NCI-H1092 treated with DMSO at 0.1 percent for 48 hours (cell line): ENCODE results near the gene PMF1.
A peak's percentile ranks its signal among the peaks of the same experiment; 100 is the strongest.

Source experiments
- DNase-seq: peaks from one replicate; lab custom pipeline; 2025; lab: John Stamatoyannopoulos, UW

PMF1 gene

DNA sequence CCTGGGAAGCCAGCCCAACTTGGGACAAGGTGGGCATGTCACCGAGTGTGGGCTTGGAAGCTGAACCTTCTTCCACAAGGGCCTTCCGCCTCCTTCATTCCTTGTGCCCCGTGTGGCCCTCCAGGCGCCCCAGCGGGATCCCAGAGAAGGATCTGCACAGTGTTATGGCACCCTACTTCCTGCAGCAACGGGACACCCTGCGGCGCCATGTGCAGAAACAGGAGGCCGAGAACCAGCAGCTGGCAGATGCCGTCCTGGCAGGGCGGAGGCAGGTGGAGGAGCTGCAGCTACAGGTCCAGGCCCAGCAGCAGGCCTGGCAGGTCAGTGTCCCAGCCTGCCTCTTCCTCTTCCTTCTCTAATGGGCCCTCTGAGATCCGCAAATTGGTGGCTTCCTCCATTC lies 23.4 kb downstream of the PMF1 start:
- DNase-seq: no peak

DNA sequence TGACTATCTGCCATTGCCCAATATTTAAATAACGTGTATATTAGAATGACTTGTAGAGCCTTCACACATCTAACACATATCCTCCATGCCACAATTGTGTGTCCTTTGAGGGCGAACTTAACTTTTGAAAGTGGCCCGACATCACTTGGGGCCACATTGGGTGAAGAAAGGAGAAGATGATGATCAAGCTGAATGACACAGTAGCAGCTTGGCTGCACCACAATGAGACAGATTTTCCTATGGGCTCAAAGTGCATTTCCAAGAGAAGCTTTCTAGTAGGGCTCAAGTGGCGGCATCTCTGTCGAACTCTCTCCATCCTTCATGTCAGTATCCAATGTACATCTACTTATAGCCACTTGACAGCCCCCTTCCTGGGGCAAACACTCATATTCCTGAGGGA lies 25.4 kb downstream of the PMF1 start:
- DNase-seq: no peak

GRCh38 chr1:156241311-156241811 lies 28.6 kb downstream of the PMF1 start:
- no peak for DNase-seq

DNA sequence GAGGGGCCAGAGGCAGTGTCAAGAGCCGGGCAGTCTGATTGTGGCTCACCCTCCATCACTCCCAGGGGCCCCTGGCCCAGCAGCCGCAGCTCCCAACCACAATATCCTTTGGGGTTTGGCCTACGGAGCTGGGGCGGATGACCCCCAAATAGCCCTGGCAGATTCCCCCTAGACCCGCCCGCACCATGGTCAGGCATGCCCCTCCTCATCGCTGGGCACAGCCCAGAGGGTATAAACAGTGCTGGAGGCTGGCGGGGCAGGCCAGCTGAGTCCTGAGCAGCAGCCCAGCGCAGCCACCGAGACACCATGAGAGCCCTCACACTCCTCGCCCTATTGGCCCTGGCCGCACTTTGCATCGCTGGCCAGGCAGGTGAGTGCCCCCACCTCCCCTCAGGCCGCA lies 29.1 kb downstream of the PMF1 start, which contains the start of gene BGLAP:
Gene BGLAP (plus strand): TSS at position 259 of the 400 bp plus-strand sequence. CDS start 48 bp downstream, at position 307.
- no peak for DNase-seq

DNA sequence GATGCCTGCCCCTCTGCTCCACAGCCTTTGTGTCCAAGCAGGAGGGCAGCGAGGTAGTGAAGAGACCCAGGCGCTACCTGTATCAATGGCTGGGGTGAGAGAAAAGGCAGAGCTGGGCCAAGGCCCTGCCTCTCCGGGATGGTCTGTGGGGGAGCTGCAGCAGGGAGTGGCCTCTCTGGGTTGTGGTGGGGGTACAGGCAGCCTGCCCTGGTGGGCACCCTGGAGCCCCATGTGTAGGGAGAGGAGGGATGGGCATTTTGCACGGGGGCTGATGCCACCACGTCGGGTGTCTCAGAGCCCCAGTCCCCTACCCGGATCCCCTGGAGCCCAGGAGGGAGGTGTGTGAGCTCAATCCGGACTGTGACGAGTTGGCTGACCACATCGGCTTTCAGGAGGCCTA lies 29.9 kb downstream of the PMF1 start:
- no peak for DNase-seq

GRCh38 chr1:156244126-156244525 lies 31.3 kb downstream of the PMF1 start:
- no peak for DNase-seq

DNA sequence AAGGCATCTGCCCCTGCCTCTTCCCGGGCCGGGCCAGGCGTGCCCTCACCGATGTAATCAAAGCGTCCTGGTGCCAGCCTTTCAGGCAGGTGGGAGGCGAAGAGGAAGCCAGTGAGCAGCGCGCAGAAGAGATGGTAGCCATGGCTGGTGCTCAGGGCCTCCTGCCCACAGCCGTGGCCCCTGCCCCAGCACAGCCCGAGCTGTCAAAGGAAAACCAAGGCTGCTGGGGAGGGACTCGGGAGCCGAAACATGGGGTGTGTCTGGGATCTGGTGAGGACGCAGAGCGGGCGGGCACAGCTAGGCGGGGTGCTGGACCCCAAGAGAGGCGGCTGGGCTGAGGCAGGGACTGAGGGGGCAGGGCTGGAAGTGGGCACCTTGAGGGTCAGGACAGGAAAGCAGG lies 31.9 kb downstream of the PMF1 start:
- DNase-seq: no peak

- peak; percentile 55 for DNase-seq
Observed at GRCh38 chr1:156245451-156246232, 32.8 kb downstream of the PMF1 start.

DNA sequence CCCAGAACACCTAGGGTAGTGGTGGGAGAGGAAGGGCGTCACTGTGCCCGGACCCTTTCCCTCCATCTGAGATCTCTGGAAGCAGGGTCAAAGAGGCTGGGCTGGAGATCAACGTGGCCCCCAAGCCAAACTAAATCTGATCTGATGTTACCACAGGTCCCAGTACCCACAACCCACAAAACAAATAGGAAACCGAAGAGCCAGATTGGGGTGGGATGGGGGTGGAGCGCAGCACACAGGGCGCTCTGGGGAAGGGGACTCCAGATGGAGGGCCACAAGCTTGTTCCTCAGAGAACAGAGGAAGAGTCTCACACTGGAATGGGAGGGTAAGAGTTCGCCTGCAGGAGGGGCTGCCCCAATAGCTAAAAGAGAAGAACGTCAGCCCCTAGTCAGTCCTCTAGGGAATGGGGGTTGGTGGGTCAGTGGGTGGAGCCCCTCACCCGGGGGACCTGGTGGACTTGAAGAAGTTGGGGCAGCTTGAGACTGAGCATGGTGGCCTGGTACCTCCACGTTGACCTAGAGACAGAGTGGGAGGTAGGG lies 33.5 kb downstream of the PMF1 start:
- DNase-seq: no peak

DNA sequence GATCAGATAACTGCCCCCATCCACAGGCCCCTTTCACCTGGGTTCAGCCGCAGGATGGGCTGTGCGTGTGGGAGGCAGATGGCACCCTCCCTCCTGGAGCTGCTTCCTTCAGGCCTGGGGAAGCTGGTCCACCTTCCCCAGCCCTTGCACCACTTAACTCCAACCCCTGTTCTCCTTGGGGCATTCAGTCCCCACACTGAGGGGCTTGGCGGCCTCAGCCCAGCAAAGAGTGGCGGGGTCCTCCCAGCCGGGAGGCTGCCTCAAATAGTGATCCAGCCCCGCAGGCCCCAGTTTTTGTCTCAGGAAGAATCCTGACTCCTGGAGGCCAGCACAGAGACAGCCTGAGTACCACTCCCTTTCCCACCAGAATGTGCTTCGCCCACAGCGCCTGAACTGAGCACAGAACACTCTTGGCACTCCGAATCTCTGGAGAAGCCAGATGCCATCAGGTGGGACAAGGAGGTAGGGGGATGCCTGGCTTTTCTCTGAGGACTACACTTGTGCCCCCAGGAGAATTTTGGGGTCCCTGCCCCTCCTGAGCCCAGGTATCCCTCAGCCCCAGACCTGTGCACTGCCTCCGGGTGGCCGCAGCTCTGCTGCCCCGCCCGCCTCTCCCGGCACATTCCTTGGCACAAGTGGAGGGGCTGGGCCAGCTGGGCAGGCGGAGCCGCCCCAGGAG lies 34.1 kb downstream of the PMF1 start:
- no peak for DNase-seq

DNA sequence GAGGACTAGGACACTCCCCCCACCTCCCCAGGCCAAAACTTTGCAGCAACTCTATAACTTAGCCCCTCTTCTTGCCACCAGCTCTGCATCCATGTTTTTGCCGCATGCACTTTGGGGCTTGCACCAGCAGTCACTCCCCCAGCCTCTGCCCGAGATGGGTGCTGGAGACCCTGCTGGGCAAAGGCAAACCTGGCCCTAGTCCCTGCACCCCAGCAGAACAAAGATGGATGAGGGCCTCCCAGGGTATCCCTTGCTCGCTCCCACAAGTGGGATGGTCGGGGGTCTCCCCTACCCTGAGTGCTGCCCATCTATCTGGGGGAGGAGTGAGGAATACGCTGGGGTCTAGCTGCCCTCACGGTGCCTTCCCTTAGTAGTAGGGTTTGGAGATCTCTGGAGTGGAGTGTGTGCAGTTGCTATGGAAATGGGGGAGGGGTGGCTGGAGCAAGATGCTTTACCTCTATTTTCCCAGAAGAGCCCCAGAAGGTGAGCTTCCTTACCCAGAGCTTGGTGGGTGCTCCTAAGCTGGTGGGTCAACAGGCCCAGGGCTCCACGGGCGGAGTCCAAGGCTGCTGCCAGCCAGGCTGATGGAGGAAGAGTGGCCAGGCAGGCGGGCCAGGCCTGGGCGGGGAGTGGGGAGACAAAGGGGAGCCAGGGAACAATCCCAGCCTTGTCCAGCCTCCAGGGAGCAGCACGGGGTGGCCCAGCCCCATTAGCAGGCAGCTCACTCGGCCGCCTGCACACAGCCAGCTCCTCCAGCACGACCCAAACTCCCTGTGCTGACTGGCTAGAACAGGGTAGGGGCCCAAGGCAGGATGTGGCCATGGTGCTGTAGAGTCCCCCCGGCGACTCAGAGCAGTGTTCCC lies 34.9 kb downstream of the PMF1 start, which contains the start of gene PAQR6:
Gene PAQR6 (minus strand): TSS at position 597 of the 863 bp plus-strand sequence. CDS start 1,325 bp downstream, outside the sequence.
- DNase-seq: no peak

DNA sequence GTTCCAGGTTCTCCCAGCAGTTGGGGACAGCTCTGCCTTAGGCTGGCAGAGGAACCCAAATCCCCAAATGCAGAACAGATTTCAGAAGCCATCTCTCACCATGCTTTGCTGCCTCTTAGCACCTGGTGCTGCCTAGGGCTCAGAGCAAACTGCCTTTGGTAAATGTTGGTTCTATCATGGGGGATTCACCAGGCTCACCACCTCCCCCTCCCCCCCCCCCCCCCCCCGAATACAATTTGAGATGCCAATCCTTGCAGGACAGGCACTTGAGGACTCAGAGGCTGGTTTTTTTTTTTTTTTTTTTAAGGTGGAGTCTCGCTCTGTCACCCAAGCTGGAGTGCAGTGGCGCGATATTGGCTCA lies 35.5 kb downstream of the PMF1 start:
- no peak for DNase-seq

DNA sequence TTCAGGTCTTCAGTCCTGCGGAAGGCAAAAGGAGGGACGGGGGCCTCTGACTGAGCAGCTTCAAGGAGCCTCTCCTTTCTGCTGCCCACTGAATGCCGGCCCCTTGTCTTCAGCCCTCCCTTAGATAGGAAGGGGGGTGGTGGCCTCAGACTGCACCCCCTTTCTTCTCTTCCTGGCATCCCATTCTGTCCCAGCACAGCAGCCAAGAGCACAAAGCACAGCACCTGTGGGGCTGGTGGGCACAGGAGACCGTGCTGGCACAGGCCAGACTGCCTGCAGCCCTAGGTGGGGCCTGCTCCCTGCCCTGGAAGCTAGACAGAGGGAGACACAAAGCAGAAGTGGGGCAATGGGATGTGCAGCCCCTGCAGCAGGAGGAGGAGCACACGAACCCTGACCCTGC lies 36.8 kb downstream of the PMF1 start:
- no peak for DNase-seq

DNA sequence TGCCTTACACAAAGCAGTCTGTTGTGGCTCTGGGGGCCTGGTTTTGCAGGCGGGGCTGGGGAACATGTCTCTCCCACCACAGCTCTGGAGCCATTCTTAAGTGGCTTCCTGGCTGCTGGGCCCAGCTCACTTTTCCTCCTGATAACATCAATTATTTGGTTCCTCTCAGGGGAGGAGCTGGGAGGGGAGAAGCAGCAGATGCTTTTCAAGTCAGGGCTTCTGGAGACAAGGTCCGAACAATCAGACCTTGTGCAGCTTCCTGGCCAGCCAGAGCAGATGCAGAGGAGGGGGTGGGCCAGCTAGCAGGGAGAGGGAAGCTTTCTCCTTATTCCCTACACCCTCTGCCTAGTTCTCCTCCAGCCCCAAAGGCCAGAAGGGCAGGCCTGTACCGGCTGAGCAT lies 38.7 kb downstream of the PMF1 start:
- no peak for DNase-seq

DNA sequence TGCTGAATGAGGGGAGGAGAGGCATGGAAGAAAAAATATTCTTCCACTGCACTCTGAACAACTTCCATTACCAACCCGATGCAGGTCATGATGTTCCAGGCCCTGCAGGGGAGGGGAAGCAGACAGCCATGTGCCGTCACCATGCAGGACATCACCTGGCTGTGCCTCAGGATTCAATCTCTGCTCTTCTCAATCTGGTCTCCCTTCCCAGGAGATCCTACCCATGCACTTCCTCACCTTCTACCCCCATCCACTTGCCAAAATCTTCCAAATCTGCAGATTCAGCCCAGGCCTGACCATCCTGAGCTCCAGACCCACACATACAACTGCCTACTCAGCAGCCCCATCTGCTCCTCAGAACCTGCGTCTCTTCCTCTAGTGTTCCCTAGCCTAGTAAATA lies 40.8 kb downstream of the PMF1 start:
- DNase-seq: no peak

GRCh38 chr1:156257711-156258110 lies 44.9 kb downstream of the PMF1 start:
- no peak for DNase-seq

GRCh38 chr1:156258859-156259258 lies 46.1 kb downstream of the PMF1 start:
- DNase-seq: no peak

DNA sequence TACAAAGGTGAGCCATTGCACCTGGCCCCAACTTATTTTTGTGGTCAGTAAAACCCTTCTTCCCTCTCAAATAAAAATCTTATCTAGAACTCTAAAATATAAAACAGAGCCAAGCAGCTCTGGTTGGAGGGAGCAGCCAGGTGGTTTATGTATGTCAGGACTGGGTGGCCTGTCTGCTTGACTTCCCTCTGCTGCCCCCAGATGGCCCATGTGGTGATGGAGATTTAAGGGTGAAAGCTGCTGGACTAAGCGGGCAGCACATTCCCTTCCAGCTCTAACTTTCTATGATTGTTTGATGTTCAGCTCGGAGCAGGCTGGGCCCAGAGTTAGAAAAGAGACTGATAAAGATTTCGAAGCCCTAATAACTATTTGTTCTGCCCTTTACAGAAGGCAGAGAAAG lies 47.0 kb downstream of the PMF1 start:
- DNase-seq: no peak

- DNase-seq: no peak
Observed at GRCh38 chr1:156260896-156261295, 48.1 kb downstream of the PMF1 start.

DNA sequence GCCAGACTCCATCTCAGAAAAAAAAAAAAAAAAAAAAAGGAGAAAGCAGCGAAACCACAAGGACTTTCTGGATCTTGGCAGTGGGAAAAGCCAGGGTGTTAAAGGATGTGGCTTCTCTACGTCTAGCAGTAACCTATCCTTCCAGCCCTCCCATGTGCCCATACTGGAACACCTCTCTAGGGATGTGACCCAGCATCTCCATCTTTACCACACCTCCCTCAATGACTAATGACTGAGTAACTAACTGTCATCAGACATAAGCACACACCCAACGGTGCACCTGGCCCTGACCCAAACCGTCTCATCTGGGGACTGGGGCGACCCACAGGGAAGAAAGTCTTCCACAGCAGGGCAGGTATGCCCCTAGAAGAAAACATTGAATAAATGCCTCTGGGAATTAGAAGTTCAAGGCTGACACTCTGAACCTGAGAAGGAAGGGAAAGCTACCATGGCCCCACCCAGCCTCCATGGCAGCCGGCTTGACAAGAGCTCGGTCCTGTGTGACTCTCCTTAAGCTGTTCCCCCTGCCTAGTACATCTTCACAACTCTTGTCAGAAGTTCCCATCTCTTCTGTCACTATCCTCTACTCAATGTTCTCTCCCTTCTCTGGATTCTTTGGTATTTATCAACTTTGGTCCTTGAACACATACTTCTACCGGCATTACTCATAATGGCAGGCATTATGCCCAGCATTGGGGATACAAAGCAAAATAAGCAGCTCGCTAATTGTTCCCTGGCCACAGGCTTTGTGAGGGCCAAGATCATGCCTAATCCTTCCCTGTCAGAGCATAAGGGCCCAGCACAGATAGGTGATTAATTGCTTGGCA lies 49.9 kb downstream of the PMF1 start:
- DNase-seq: no peak

- no peak for DNase-seq
Observed at GRCh38 chr1:156263288-156263655, 50.5 kb downstream of the PMF1 start.
